ENCODE measurements around the gene SPOCK2. TPM values are rescaled to one million over a fixed set of nuclear protein-coding genes. Genes with fewer than 3 reads are reported as not detected.

SPOCK2 gene
- total RNA-seq, 1 donor from 2014 or later: 9.6 TPM

- intact Hi-C loops (cut with DNase I): no loop called here
- ATAC-seq (ENCODE audit: poor library complexity): peak; percentile 61
- DNase-seq: no peak
Measured at GRCh38 chr10:72065439-72066025, 22.8 kb downstream of the SPOCK2 start.

GRCh38 chr10:72063703-72064391 is 24.5 kb downstream of the SPOCK2 start:
- intact Hi-C loops (cut with DNase I): no loop called here
- DNase-seq (no peak), ATAC-seq (ENCODE audit: poor library complexity) (no peak)

- intact Hi-C loops (cut with DNase I): no loop called here
- ATAC-seq (ENCODE audit: poor library complexity): no peak
- no peak for DNase-seq
Measured at GRCh38 chr10:72062832-72063702, 25.3 kb downstream of the SPOCK2 start.

GRCh38 chr10:72062382-72062781 is 26.0 kb downstream of the SPOCK2 start:
- intact Hi-C loops (cut with DNase I): no loop called here
- ATAC-seq (ENCODE audit: poor library complexity) (no peak), DNase-seq (no peak)

GRCh38 chr10:72061930-72062329 is 26.4 kb downstream of the SPOCK2 start:
- DNase-seq (no peak), ATAC-seq (ENCODE audit: poor library complexity) (no peak)
- intact Hi-C loops (cut with DNase I): no loop called here

- DNase-seq: no peak
- intact Hi-C loops (cut with DNase I): no loop called here
- no peak for ATAC-seq (ENCODE audit: poor library complexity)
Measured at GRCh38 chr10:72061491-72061890, 26.9 kb downstream of the SPOCK2 start.

- DNase-seq (no peak), ATAC-seq (ENCODE audit: poor library complexity) (no peak)
- intact Hi-C loops (cut with DNase I): loop anchor here (10.0 kb wide), 1 partner anchor 45 kb away; no protein-coding TSS in a partner anchor
Measured at GRCh38 chr10:72059843-72060822, 28.2 kb downstream of the SPOCK2 start.

- intact Hi-C loops (cut with DNase I): loop anchor here (10.0 kb wide), 1 partner anchor 46 kb away; no protein-coding TSS in a partner anchor
- DNase-seq: no peak
Measured at GRCh38 chr10:72058989-72059842, 29.1 kb downstream of the SPOCK2 start.

GRCh38 chr10:72058347-72058898 is 29.9 kb downstream of the SPOCK2 start:
- ATAC-seq (ENCODE audit: poor library complexity) (peak; percentile 52), DNase-seq (no peak)
- intact Hi-C loops (cut with DNase I): loop anchor here (10.0 kb wide), 1 partner anchor 46 kb away; no protein-coding TSS in a partner anchor

More at GRCh38 chr10:72058989-72059842, 29.1 kb downstream of the SPOCK2 start:
- ATAC-seq (ENCODE audit: poor library complexity): no peak

GRCh38 chr10:72056932-72057751 is 31.2 kb downstream of the SPOCK2 start:
- intact Hi-C loops (cut with DNase I): loop anchor here (10.0 kb wide), 1 partner anchor 48 kb away; no protein-coding TSS in a partner anchor
- no peak for DNase-seq
- peak; percentile 22 for ATAC-seq (ENCODE audit: poor library complexity)

- ATAC-seq (ENCODE audit: poor library complexity): peak; percentile 63
- intact Hi-C loops (cut with DNase I): loop anchor here (10.0 kb wide), 1 partner anchor 49 kb away; no protein-coding TSS in a partner anchor
Measured at GRCh38 chr10:72056113-72056512, 32.2 kb downstream of the SPOCK2 start.

GRCh38 chr10:72053690-72054089 is 34.7 kb downstream of the SPOCK2 start:
- no peak for ATAC-seq (ENCODE audit: poor library complexity)
- intact Hi-C loops (cut with DNase I): loop anchor here (5.0 to 10.0 kb wide), 2 partner anchors 51 to 164 kb away; partner anchors contain the start of genes ANAPC16 and ASCC1
- DNase-seq: no peak

More at GRCh38 chr10:72056113-72056512, 32.2 kb downstream of the SPOCK2 start:
- DNase-seq: peak; percentile 66

GRCh38 chr10:72050873-72051272 is 37.5 kb downstream of the SPOCK2 start:
- intact Hi-C loops (cut with DNase I): loop anchor here (5.0 to 10.0 kb wide), 2 partner anchors 54 to 166 kb away; partner anchors contain the start of genes ANAPC16 and ASCC1
- DNase-seq (no peak), ATAC-seq (ENCODE audit: poor library complexity) (peak; percentile 40)

- intact Hi-C loops (cut with DNase I): loop anchor here (5.0 to 10.0 kb wide), 3 partner anchors 55 to 285 kb away; partner anchors contain the start of genes ANAPC16 and ASCC1
- no peak for ATAC-seq (ENCODE audit: poor library complexity)
- no peak for DNase-seq
Measured at GRCh38 chr10:72049969-72050781, 38.2 kb downstream of the SPOCK2 start.

- intact Hi-C loops (cut with DNase I): loop anchor here (10.0 kb wide), 1 partner anchor 285 kb away; no protein-coding TSS in a partner anchor
- no peak for ATAC-seq (ENCODE audit: poor library complexity)
- DNase-seq: no peak
Measured at GRCh38 chr10:72049472-72049871, 38.9 kb downstream of the SPOCK2 start.
